CD8-positive, alpha-beta memory T cell (primary cell): ENCODE measurements around the gene GRID1. TPM values are rescaled to one million over a fixed set of nuclear protein-coding genes. Genes with fewer than 3 reads are reported as not detected.

Experiments
- CTCF ChIA-PET: fragments of 350-600 bp; sonication (Branson Sonifier 250); formaldehyde crosslinking; loops from one replicate; lab custom pipeline; 2021; ENCODE audit warnings: antibody characterized with exemption; lab: Charles Lee
- POLR2A ChIA-PET: fragments of 350-600 bp; sonication (Branson Sonifier 250); formaldehyde crosslinking; loops from one replicate; lab custom pipeline; 2021; ENCODE audit warnings: antibody characterized with exemption; lab: Charles Lee
- DNase-seq, 5 donors: peaks; one replicate each; pipeline versions ENCODE4 v3.0.0 to v3.0.0-alpha.2; 2020 to 2022; ENCODE audit warnings: mixed read lengths in 1 of 5
- H3K27ac ChIP-seq: one replicate; pipeline ENCODE4 v1.7.0; 2013; ENCODE audit warnings: low read depth, mild to moderate bottlenecking, low read length, moderate library complexity
- H3K27me3 ChIP-seq: 2 replicates; pipeline ENCODE4 v1.7.0; 2013; ENCODE audit warnings: low read length, mild to moderate bottlenecking; ENCODE audit not compliant: insufficient read depth, poor library complexity, severe bottlenecking
- H3K36me3 ChIP-seq: 2 replicates; pipeline ENCODE4 v1.7.0; 2013; ENCODE audit warnings: mild to moderate bottlenecking, low read length, moderate library complexity; ENCODE audit not compliant: insufficient read depth
- H3K4me1 ChIP-seq: 2 replicates; pipeline ENCODE4 v1.7.0; 2013; ENCODE audit warnings: mild to moderate bottlenecking, low read length, moderate library complexity; ENCODE audit not compliant: insufficient read depth
- H3K4me3 ChIP-seq: 2 replicates; pipeline ENCODE4 v1.7.0; 2013; ENCODE audit warnings: mild to moderate bottlenecking, low read length
- H3K9me3 ChIP-seq: 2 replicates; pipeline ENCODE4 v1.7.0; 2013; ENCODE audit warnings: mild to moderate bottlenecking, low read length
- H3K27ac Mint-ChIP-seq, 8 donors: one replicate each; pipeline ENCODE4 v1.8.0; 2020 to 2021; ENCODE audit warnings: mixed read lengths in 8 of 8, mild to moderate bottlenecking in 6 of 8, inconsistent platforms in 3 of 8, moderate library complexity in 3 of 8
- H3K27me3 Mint-ChIP-seq, 2 donors: one replicate each; pipeline ENCODE4 v1.8.0; 2020 to 2021; ENCODE audit warnings: mixed read lengths in 2 of 2, mild to moderate bottlenecking in 1 of 2, moderate library complexity in 1 of 2
- H3K36me3 Mint-ChIP-seq, 3 donors: one replicate each; pipeline ENCODE4 v1.8.0; 2020 to 2021; ENCODE audit warnings: mixed read lengths in 3 of 3, inconsistent platforms in 1 of 3, mild to moderate bottlenecking in 1 of 3
- H3K4me1 Mint-ChIP-seq, 3 donors: one replicate each; pipeline ENCODE4 v1.8.0; 2020 to 2021; ENCODE audit warnings: mixed read lengths in 3 of 3, inconsistent platforms in 1 of 3, mild to moderate bottlenecking in 1 of 3
- H3K4me3 Mint-ChIP-seq, 7 donors: one replicate each; pipeline ENCODE4 v1.8.0; 2020 to 2021; ENCODE audit warnings: mixed read lengths in 7 of 7, mild to moderate bottlenecking in 6 of 7, moderate library complexity in 4 of 7, inconsistent platforms in 2 of 7
- H3K9me3 Mint-ChIP-seq, 5 donors: one replicate each; pipeline ENCODE4 v1.8.0; 2020 to 2022; ENCODE audit warnings: mixed read lengths in 5 of 5, mild to moderate bottlenecking in 3 of 5, moderate library complexity in 2 of 5, inconsistent platforms in 1 of 5
- polyA plus RNA-seq: library from polyadenylated mRNA; unstranded; fragments of 300-500 nt; fragmentation: Illumina TruSeq; gene quantifications from one replicate; pipeline ENCODE4 v1.2.3, GENCODE V29; 2021
- total RNA-seq, 2 experiments: library from RNA; stranded (reverse); gene quantifications; one replicate each; pipeline ENCODE4 v1.2.3, GENCODE V29; 2021

Gene GRID1
- total and polyA plus RNA-seq, 3 experiments from 2014 or later = not detected

GRCh38 chr10:85859859-85860258 is 506.7 kb downstream of the GRID1 start:
- no peak overlapping the region for H3K27ac Mint-ChIP-seq
- Histone ChIP-seq H3K27ac (no peak overlapping the region), H3K27me3 (no peaks in the 10 kb centered on the region), H3K4me3 (no peak overlapping the region), H3K9me3 (no peaks in the 10 kb centered on the region), H3K4me1 (no peaks in the 10 kb centered on the region), H3K36me3 (no peaks in the 10 kb centered on the region)
- DNase-seq = no peak
- no peaks in the 10 kb centered on the region for H3K4me1 Mint-ChIP-seq
- H3K9me3 Mint-ChIP-seq = peaks cover 0 to 3% (median 0%) of the 10 kb centered on the region in 5 donors
- H3K27me3 Mint-ChIP-seq = peaks cover 7% of the 10 kb centered on the region in 2 donors
- ChIA-PET POLR2A (no interaction called here), CTCF (no interaction called here)
- no peaks in the 10 kb centered on the region for H3K36me3 Mint-ChIP-seq
- H3K4me3 Mint-ChIP-seq = no peak overlapping the region

GRCh38 chr10:85858776-85859515 is 507.6 kb downstream of the GRID1 start:
- Mint-ChIP-seq H3K4me3 (no peak overlapping the region), H3K27ac (no peak overlapping the region), H3K9me3 (peaks cover 0 to 3% (median 0%) of the 10 kb centered on the region in 5 donors), H3K27me3 (peaks cover 5 to 6% of the 10 kb centered on the region in 2 donors), H3K4me1 (no peaks in the 10 kb centered on the region), H3K36me3 (no peaks in the 10 kb centered on the region)
- CTCF ChIA-PET = no interaction called here
- Histone ChIP-seq H3K4me3 (no peak overlapping the region), H3K4me1 (no peaks in the 10 kb centered on the region), H3K27ac (no peak overlapping the region), H3K27me3 (no peaks in the 10 kb centered on the region), H3K9me3 (no peaks in the 10 kb centered on the region), H3K36me3 (no peaks in the 10 kb centered on the region)
- POLR2A ChIA-PET = no interaction called here
- no peak for DNase-seq

GRCh38 chr10:85857791-85858190 is 508.8 kb downstream of the GRID1 start:
- Histone ChIP-seq H3K9me3 (no peaks in the 10 kb centered on the region), H3K27ac (no peak overlapping the region), H3K4me1 (no peaks in the 10 kb centered on the region), H3K4me3 (no peak overlapping the region), H3K27me3 (no peaks in the 10 kb centered on the region), H3K36me3 (no peaks in the 10 kb centered on the region)
- DNase-seq = no peak
- H3K4me1 Mint-ChIP-seq = no peaks in the 10 kb centered on the region
- ChIA-PET POLR2A (no interaction called here), CTCF (no interaction called here)
- H3K9me3 Mint-ChIP-seq = peaks cover 0 to 4% (median 0%) of the 10 kb centered on the region in 5 donors
- H3K4me3 Mint-ChIP-seq = no peak overlapping the region
- H3K27me3 Mint-ChIP-seq = peaks cover 5 to 6% of the 10 kb centered on the region in 2 donors
- no peaks in the 10 kb centered on the region for H3K36me3 Mint-ChIP-seq
- no peak overlapping the region for H3K27ac Mint-ChIP-seq

- Mint-ChIP-seq H3K9me3 (peaks cover 0 to 4% (median 0%) of the 10 kb centered on the region in 5 donors), H3K36me3 (no peaks in the 10 kb centered on the region), H3K4me1 (no peaks in the 10 kb centered on the region), H3K27me3 (peaks cover 5 to 6% of the 10 kb centered on the region in 2 donors), H3K27ac (no peak overlapping the region), H3K4me3 (no peak overlapping the region)
- no peaks in the 10 kb centered on the region for H3K9me3 ChIP-seq
- H3K27ac ChIP-seq = no peak overlapping the region
- ChIA-PET POLR2A (no interaction called here), CTCF (no interaction called here)
- H3K4me3 ChIP-seq = no peak overlapping the region
- no peaks in the 10 kb centered on the region for H3K4me1 ChIP-seq
- no peaks in the 10 kb centered on the region for H3K36me3 ChIP-seq
- DNase-seq = no peak
- H3K27me3 ChIP-seq = no peaks in the 10 kb centered on the region
Observed at GRCh38 chr10:85857305-85857704, 509.3 kb downstream of the GRID1 start.

GRCh38 chr10:85851934-85852333 is 514.7 kb downstream of the GRID1 start:
- POLR2A ChIA-PET = no interaction called here
- Mint-ChIP-seq H3K9me3 (peaks cover 0 to 4% (median 1%) of the 10 kb centered on the region in 5 donors), H3K27ac (no peak overlapping the region), H3K4me1 (no peaks in the 10 kb centered on the region), H3K27me3 (peaks cover 3 to 4% of the 10 kb centered on the region in 2 donors), H3K4me3 (no peak overlapping the region), H3K36me3 (no peaks in the 10 kb centered on the region)
- Histone ChIP-seq H3K4me3 (no peak overlapping the region), H3K4me1 (no peaks in the 10 kb centered on the region), H3K9me3 (no peaks in the 10 kb centered on the region), H3K27me3 (no peaks in the 10 kb centered on the region), H3K36me3 (no peaks in the 10 kb centered on the region), H3K27ac (no peak overlapping the region)
- no peak for DNase-seq
- CTCF ChIA-PET = no interaction called here

GRCh38 chr10:85851325-85851724 is 515.3 kb downstream of the GRID1 start:
- Histone ChIP-seq H3K4me3 (no peak overlapping the region), H3K36me3 (no peaks in the 10 kb centered on the region), H3K9me3 (no peaks in the 10 kb centered on the region), H3K4me1 (no peaks in the 10 kb centered on the region), H3K27ac (no peak overlapping the region), H3K27me3 (no peaks in the 10 kb centered on the region)
- H3K4me3 Mint-ChIP-seq = no peak overlapping the region
- H3K36me3 Mint-ChIP-seq = no peaks in the 10 kb centered on the region
- H3K27me3 Mint-ChIP-seq = peaks cover 3 to 4% of the 10 kb centered on the region in 2 donors
- no peak overlapping the region for H3K27ac Mint-ChIP-seq
- DNase-seq = no peak
- H3K4me1 Mint-ChIP-seq = no peaks in the 10 kb centered on the region
- ChIA-PET POLR2A (no interaction called here), CTCF (no interaction called here)
- peaks cover 0 to 4% (median 0%) of the 10 kb centered on the region in 5 donors for H3K9me3 Mint-ChIP-seq

- Mint-ChIP-seq H3K36me3 (no peaks in the 10 kb centered on the region), H3K27ac (no peak overlapping the region), H3K4me3 (no peak overlapping the region), H3K4me1 (no peaks in the 10 kb centered on the region), H3K9me3 (peaks cover 0 to 4% (median under 1%) of the 10 kb centered on the region in 5 donors), H3K27me3 (peaks cover 2 to 3% of the 10 kb centered on the region in 2 donors)
- CTCF ChIA-PET = no interaction called here
- DNase-seq = no peak
- Histone ChIP-seq H3K27me3 (no peaks in the 10 kb centered on the region), H3K27ac (no peak overlapping the region), H3K36me3 (no peaks in the 10 kb centered on the region), H3K4me1 (no peaks in the 10 kb centered on the region), H3K9me3 (no peaks in the 10 kb centered on the region), H3K4me3 (no peak overlapping the region)
- POLR2A ChIA-PET = no interaction called here
Observed at GRCh38 chr10:85850736-85851135, 515.9 kb downstream of the GRID1 start.

GRCh38 chr10:85849315-85849714 is 517.3 kb downstream of the GRID1 start:
- Mint-ChIP-seq H3K36me3 (no peaks in the 10 kb centered on the region), H3K4me1 (no peaks in the 10 kb centered on the region), H3K27ac (no peak overlapping the region), H3K9me3 (peaks cover 0 to 4% (median 1%) of the 10 kb centered on the region in 5 donors), H3K27me3 (peaks cover 0 to 3% of the 10 kb centered on the region in 2 donors), H3K4me3 (no peak overlapping the region)
- Histone ChIP-seq H3K9me3 (no peaks in the 10 kb centered on the region), H3K4me3 (no peak overlapping the region), H3K27ac (no peak overlapping the region), H3K4me1 (no peaks in the 10 kb centered on the region), H3K27me3 (no peaks in the 10 kb centered on the region), H3K36me3 (no peaks in the 10 kb centered on the region)
- ChIA-PET POLR2A (no interaction called here), CTCF (no interaction called here)
- no peak for DNase-seq
